AG04449 (cell line): ENCODE measurements around the gene COLGALT1.
"Not testable (repeated sequence)": the region's sequence is repeated elsewhere in the genome, so short reads cannot be mapped to it uniquely, and the experiment has no call there.

Experiments
- CTCF ChIA-PET: fragments of 350-600 bp; formaldehyde crosslinking; extraction: SDS; loops from one replicate; lab custom pipeline; 2021; ENCODE audit warnings: antibody characterized with exemption; lab: Yijun Ruan, JAX
- POLR2A ChIA-PET: fragments of 400-600, 350-600 bp; formaldehyde crosslinking; extraction: SDS; loops from one replicate; lab custom pipeline; 2020; ENCODE audit warnings: antibody characterized with exemption, inconsistent platforms; lab: Yijun Ruan, JAX
- DNase-seq: peaks from one replicate; pipeline ENCODE4 v3.0.0-alpha.2; 2010; ENCODE audit warnings: low read depth, low spot score
- H3K4me3 ChIP-seq: 2 replicates; pipeline ENCODE4 v1.5.1; 2011; ENCODE audit warnings: low read depth, mild to moderate bottlenecking, control low read depth, low read length
- TF ChIP-seq, protein P1 (sequence below): IDR thresholded peaks from one replicate; pipeline ENCODE4 v1.5.1; 2011; ENCODE audit warnings: mild to moderate bottlenecking, moderate library complexity, low read length, control low read depth, inconsistent platforms; ENCODE audit not compliant: insufficient read depth; ENCODE audit errors: missing control alignments

COLGALT1 gene

DNA sequence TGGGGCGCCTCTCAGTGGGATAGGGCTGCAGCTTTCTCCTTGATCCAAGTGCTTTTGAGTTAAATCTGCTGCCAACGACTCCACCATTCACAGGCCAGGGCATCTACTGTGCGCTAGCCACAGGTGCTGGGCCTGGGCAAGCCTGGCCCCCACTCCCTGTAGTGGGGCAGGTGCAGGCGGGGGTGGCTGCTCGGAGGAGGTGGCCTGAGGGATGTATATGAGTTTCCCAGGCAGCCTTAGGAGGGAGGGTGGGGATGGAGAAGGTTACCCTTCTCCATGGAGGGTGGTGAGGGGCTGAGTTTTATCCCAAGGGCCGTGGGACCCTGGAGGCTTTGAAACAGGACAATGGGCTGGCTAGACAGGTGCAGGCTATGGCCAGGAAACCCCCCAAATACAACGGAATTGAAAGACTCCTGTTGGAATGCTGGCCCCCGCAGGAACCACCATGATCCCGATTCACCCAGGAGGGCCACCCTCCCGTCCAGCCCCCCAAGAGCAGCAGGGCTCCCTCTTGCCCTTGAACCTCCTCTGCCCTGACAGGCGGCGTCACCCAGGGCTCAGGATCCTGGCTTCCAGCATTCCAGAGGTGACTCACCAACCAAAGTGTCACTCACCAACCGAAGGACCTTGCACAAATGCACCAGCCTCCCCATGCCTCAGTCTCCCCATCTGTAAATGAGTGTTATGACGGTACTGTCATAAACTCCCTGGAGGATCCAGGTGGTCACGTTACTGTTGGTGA, 39.9 kb upstream of the COLGALT1 start:
- CTCF ChIA-PET: interaction anchor here (0.7 kb wide), 1 partner anchor 344 kb away, joined by 3 read pairs; the partner anchor contains the start of gene RPL18A
- DNase-seq: no peak
- no peak overlapping the region for H3K4me3 ChIP-seq
- POLR2A ChIA-PET: no interaction called here
- TF ChIP-seq, protein P1, sequence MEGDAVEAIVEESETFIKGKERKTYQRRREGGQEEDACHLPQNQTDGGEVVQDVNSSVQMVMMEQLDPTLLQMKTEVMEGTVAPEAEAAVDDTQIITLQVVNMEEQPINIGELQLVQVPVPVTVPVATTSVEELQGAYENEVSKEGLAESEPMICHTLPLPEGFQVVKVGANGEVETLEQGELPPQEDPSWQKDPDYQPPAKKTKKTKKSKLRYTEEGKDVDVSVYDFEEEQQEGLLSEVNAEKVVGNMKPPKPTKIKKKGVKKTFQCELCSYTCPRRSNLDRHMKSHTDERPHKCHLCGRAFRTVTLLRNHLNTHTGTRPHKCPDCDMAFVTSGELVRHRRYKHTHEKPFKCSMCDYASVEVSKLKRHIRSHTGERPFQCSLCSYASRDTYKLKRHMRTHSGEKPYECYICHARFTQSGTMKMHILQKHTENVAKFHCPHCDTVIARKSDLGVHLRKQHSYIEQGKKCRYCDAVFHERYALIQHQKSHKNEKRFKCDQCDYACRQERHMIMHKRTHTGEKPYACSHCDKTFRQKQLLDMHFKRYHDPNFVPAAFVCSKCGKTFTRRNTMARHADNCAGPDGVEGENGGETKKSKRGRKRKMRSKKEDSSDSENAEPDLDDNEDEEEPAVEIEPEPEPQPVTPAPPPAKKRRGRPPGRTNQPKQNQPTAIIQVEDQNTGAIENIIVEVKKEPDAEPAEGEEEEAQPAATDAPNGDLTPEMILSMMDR: no peak

DNA sequence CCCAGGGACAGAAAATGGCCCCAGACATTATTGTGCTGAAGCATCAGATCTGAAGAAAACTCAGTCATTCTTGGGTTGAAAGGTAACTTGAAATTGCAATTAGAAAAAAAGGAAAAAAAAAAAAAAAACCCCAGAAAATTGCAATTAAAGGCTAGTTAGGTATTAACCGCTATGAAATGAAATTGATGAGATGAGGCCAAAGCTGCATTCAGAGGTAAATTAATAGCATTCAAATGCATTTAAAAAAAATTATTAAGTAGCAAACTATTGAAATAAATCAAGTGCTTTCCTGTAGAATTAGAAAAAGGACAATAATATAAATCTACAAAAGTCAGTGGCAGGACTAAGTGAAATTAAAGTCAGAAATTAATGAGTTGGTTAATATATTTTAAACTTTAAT, 37.6 kb upstream of the COLGALT1 start:
- ChIA-PET CTCF (interaction anchor here (1.2 kb wide), 1 partner anchor 36 kb away, joined by 3 read pairs; no protein-coding TSS in a partner anchor), POLR2A (interaction anchor here (0.8 kb wide), 1 partner anchor 22 kb away, joined by 3 read pairs; no protein-coding TSS in a partner anchor)
- TF ChIP-seq, protein P1: no peak
- no peak overlapping the region for H3K4me3 ChIP-seq
- DNase-seq: no peak

DNA sequence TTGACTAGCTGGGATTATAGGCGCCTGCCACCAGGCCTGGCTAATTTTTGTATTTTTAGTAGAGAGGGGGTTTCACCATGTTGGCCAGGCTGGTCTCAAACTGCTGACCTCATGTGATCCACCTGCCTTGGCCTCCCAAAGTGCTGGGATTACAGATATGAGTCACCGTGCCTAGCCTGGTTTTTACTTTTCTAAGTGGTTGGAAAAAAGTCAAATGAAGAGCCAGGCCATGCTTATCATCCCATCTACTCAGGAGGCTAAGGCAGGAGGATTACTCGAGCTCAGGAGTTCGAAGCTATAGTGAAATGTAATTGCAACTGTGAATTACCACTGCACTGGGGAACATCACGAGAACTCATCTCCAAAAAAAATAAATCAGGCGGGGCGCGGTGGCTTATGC, 36.8 kb upstream of the COLGALT1 start:
- DNase-seq, H3K4me3 ChIP-seq: not testable (repeated sequence)
- CTCF ChIA-PET: interaction anchor here (1.2 kb wide), 1 partner anchor 35 kb away, joined by 3 read pairs; no protein-coding TSS in a partner anchor
- POLR2A ChIA-PET: interaction anchor here (0.8 kb wide), 1 partner anchor 21 kb away, joined by 3 read pairs; no protein-coding TSS in a partner anchor

DNA sequence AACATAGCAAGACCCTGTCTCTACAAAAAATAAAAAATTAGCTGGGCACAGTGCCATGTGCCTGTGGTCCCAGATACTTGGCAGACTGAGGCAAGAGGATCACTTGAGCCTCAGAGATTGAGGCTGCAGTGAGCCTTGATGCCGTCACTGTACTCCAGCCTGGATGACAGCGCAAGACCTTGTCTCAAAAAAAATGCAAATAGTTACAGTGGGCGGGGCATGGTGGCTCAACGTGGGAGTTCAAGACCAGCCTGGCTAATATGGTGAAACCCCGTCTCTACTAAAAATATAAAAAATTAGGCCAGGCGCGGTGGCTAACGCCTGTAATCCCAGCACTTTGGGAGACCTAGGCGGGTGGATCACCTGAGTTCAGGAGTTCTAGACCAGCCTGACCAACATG, 35.5 kb upstream of the COLGALT1 start:
- no peak overlapping the region for H3K4me3 ChIP-seq
- ChIA-PET CTCF (no interaction called here), POLR2A (interaction anchor here (0.7 to 0.9 kb wide), 2 partner anchors 13 to 252 kb away, joined by 3 read pairs; no protein-coding TSS in a partner anchor)
- TF ChIP-seq, protein P1: no peak
- DNase-seq: no peak

DNA sequence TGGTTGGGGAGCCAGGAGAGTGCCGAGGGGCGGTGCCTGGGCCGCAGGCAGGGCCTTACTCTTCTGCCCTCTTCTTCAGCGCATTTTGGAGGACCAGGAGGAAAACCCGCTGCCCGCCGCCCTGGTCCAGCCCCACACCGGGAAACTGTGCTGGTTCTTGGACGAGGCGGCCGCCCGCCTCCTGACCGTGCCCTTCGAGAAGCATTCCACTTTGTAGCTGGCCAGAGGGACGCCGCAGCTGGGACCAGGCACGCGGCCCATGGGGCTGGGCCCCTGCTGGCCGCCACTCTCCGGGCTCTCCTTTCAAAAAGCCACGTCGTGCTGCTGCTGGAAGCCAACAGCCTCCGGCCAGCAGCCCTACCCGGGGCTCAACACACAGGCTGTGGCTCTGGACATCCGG, 34.6 kb upstream of the COLGALT1 start:
- ChIA-PET POLR2A (interaction anchor here (0.7 to 0.9 kb wide), 2 partner anchors 12 to 251 kb away, joined by 3 read pairs; no protein-coding TSS in a partner anchor), CTCF (no interaction called here)
- TF ChIP-seq, protein P1: no peak
- no peak for DNase-seq
- H3K4me3 ChIP-seq: no peak overlapping the region

DNA sequence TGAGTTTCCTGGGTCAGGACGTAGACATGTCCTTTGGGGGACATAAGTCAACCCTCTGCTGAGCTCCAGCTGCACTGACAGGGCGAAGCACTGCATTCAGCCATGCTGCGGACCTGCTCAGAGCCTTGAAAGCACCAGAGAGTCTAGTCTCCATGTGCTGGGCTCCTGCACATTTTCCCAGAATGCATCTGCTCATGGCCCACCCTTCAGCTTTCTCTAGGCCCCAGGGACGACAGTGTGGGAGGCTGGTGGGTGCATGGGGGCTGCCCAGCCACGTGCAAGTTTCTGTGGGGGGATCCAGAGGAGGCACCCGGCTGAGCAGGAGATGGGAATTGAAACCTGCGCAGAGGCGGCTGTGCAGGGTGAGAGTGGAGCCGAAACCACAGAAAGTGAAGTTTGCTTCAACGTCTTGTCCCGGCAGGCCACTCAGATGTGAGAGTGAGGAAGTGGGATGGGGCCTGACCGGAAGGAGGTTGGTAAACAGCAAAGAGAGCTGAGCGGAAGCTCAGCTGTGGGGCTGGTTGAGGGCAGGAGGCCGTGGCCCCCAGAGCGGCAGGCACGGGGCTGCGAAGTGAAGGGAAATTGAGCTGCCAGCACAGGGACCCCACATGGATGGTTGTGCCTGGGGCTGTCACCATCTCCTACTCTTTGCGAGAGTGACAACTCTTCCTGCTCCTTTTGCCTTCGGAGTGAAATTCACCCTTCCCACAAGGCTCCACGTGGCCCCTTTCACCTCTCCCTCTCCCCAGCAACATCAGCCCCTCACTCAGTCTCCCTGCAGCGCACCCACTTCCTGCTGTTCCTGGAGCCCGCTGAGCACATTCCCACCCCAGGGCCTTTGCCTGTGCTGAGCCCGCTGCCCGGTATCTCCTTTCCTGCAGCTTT, 32.2 kb upstream of the COLGALT1 start:
- TF ChIP-seq, protein P1: no peak
- H3K4me3 ChIP-seq: no peak overlapping the region
- ChIA-PET CTCF (interaction anchor here (1.2 kb wide), 1 partner anchor 12 kb away, joined by 3 read pairs; no protein-coding TSS in a partner anchor), POLR2A (interaction anchor here (1.1 kb wide), 1 partner anchor 12 kb away, joined by 7 read pairs; the partner anchor contains the start of gene PGLS)
- no peak for DNase-seq
